GM12874 (cell line): Measurements from ENCODE around the gene FZD10.

Experiments
- TF ChIP-seq, protein P1 (sequence below): IDR thresholded peaks from 2 replicates; pipeline ENCODE4 v1.5.1; 2011; ENCODE audit warnings: low read depth, mild to moderate bottlenecking, control low read depth, low read length, moderate library complexity; ENCODE audit not compliant: insufficient read depth

Gene FZD10

DNA sequence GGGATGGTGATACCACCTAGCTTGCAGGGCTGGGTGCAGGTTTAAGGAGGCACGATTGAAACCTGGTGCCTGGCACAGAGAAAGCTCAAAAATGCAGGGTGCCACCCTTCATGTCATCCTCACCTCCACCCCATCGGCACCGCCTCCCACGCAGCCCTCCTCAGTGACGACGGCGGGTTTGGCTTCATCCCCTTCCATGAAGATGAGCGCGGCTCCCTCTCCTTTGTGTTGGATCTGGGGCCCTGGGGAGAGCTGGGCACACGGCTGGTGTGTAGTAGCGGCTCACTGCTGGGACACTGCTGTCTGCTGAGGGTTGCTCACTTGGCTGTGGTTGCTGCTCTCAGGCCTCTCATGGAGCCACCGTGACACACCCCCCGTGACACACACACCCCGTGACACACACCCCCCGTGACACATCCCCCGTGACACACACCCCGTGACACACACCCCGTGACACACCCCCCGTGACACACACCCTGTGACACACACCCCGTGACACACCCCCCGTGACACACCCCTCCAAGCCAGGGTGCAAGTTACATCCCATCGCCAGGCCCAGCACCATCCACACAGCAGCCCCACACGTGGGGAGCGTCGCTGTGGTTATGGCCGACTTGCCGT, 42.9 kb upstream of the FZD10 start:
- TF ChIP-seq, protein P1, sequence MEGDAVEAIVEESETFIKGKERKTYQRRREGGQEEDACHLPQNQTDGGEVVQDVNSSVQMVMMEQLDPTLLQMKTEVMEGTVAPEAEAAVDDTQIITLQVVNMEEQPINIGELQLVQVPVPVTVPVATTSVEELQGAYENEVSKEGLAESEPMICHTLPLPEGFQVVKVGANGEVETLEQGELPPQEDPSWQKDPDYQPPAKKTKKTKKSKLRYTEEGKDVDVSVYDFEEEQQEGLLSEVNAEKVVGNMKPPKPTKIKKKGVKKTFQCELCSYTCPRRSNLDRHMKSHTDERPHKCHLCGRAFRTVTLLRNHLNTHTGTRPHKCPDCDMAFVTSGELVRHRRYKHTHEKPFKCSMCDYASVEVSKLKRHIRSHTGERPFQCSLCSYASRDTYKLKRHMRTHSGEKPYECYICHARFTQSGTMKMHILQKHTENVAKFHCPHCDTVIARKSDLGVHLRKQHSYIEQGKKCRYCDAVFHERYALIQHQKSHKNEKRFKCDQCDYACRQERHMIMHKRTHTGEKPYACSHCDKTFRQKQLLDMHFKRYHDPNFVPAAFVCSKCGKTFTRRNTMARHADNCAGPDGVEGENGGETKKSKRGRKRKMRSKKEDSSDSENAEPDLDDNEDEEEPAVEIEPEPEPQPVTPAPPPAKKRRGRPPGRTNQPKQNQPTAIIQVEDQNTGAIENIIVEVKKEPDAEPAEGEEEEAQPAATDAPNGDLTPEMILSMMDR = no peak

DNA sequence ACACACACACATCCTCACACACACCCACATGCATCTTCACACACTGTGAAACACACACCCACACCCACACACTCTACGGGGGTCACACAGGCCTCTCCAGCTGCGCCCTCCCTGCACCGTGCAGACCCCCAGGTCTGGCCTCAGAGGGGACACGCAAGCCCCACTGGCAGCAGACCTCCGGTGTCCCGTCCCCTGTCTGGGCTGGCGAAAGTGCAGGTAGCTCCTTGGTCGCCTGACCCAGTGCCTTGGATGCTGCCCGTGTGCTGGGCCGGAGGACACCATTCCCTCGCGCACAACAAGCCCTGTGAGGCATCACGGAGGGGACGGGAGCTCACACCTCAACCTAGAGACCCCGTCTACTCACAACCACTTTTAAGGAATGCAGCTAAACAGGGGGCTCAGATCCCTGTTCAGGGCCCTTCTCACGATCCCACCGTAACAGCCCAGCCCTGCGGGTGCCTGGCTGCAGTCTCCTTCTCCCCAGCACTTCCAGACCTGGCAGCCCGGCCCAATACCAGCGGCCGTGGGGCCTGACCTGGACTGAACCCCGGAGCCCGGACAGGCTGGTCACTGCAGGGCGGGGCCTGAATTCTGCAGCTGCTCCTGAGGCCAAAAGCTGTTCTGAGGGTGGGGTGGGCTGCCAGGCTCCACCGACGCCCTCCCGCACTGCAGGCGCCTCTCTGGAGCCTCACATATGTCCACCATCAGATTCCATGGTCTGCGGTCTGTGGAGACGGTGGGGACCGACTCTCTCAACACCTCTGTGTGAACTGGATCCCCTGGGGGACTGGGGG, 42.1 kb upstream of the FZD10 start:
- TF ChIP-seq, protein P1 = no peak

DNA sequence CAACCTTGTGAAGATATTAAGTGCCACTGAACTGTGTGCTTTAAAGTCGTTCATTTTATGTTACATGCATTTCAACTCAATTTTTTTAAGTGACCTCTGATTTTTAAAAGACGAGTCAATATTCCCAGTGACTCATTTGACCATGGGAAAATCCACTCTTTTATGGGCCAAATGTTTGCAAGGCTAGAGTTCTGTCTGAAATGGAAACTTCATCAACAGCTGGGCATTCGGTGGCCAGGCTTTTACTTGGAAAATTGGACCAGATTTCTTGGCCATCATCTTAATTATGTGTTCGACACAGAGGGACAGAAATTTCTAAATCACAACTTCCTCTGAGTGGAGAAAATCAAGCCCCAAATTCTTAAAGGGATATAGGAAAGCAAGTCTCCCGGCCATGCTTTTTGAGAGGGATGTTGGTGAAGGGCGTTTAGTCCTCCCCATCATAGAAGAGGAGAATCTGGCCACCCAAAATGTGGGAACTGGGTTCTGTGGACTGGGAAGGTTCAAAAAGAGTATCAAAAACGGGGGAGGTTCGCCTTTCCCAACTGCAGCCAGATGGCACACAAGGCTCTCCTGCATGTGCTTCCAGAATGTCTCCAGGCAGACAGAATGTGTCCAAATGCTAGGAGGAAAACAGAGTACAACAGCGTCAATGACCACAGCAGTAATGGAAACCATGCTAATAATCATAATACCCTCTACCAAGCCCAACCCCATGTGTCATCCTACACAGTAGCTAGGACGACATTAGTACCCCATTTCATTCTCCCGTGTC, 40.9 kb upstream of the FZD10 start:
- TF ChIP-seq, protein P1 = no peak

DNA sequence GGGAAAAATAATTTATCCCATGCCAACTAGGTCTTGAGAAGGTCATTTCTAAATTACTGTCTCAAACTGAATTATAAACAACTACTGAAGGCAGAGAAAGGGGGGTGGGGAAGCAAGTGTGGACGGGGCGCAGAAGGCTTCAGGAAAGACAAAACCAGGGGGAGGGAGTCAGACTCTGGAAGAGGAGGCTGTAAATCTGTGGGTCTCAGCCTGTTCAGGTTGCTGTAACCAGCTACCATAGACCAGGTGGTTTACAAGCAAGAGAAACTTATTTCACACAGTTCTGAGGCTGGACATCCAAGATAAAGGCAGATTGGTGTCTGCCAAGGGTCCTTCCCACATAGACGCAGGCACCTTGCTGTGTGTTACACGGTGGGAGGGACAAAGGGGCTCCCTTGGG, 39.9 kb upstream of the FZD10 start:
- TF ChIP-seq, protein P1 = no peak

DNA sequence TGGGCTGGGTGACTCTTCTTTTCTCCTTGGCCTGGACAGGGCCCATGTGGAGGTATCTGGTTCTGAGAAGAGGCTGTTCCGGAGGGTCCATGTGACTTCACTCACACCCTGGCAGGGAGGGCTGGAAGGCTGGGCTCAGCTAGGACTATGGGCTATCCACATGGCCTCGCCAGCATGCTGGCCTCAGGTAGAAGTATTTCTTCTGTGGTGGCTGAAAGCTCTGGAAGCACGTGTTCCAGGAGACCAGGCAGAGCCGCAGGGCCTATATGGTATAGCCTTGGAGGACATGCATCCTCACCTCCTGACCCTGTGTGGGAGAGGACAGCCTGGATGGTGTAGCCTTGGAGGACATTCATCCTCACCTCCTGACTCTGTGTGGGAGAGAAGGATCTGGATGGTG, 38.2 kb upstream of the FZD10 start:
- TF ChIP-seq, protein P1 = no peak

DNA sequence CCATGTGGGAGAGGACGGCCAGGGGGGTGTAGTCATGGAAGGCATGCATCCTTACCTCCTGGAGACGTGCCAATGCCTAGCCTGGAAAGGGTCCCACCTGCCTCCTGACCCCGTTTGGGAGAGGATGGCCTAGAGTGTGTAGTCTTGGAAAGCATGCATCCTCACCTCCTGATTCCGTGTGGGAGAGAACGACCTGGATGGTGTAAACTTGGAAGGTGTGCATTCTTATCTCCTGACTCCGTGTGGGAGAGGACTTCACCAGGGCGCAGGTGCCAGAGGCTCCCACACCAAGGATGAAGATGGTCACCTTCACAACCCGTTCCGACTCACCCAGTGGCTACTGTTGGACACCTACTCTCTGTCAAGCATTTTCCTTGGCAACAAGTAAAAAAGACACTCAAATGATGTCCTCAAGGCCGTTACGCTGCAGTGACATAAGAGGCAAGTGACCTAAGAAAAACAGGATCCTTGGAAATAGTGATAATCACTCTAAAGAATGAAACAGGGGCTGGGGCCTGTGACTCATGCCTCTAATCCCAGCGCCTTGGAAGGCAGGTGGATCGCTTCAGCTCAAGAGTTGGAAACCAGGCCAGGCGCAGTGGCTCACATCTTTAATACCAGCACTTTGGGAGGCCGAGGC, 37.5 kb upstream of the FZD10 start:
- TF ChIP-seq, protein P1 = no peak

DNA sequence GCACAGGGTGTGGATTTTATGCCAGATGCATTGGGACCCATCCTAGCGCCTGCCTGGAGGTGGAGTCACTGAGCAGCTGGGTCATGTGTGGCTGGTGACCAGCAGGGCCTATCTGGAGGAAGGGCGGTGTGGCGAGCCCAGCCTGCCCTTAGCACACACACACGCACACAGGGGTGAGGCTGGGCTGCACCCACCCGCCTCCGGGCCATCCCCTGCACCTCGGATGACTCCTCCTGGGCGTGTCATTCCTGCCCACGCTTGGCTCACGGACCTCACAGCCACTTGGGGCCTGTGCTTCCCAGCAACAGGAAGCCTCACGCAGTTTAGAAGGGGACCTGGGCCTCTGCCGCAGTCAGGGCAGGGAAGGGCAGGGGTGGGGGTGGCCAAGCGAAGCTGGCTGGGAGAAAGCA, 36.2 kb upstream of the FZD10 start:
- TF ChIP-seq, protein P1 = no peak
